HuH-7 (cell line): ENCODE results near the gene TSSK2.

Experiments used
- DNase-seq: peaks from one replicate; pipeline ENCODE4 v3.0.0; 2011; ENCODE audit warnings: low spot score

TSSK2 gene

DNA sequence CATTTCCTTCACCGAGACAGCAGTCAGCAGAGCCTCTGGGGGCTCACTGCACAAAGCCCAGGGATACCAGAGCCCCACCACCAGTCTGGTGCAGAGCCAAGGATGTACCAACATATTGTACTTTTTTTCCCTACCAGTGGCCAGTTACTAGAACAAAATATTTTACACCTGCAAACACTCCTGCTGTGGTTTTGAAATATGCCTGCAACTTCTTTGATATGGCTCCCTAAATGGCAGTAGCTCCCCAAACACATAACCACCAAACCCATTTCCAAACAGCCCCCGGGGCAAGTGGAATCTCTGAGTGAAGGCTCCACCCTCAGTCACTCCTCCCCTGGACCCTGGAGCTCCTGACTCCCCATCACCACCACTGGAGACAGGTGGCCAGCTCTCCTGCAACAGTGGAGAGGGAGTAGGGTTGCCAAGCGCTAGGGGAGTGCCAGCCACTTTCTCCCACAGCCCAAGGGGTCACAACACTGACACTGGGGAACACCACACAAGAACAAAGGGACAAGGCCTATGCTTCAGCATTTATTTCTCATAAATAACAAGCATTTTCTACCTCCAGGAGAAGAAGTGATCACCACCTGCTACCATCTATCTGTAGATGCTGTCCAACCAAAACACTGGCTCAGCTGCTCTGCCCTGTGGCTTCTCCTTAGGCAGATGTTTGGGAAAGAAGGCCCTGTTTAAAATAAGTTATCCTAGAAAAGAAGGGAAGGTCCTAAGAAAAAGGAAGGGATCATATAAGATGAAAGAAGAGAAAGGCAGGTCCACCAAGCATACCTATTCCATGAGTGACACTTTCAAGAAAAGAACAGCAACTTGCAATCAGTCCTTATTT is 24.0 kb upstream of the TSSK2 start:
- no peak for DNase-seq

DNA sequence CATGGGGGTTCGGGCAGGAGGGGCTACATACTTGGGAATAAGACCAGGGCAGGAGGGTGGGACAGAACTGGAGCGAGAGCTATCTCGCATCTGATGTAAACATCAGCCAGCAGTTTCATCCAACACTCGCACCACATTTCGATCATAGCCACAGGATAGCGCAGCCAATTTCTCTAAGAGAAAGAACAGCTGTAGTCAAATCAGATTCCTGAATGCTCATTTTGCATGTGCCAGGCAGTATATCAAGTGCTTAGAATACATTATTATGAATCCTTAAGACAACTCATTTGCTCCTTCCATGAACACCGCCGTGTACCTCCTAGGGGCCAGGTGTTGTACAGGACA is 23.4 kb upstream of the TSSK2 start:
- no peak for DNase-seq

DNA sequence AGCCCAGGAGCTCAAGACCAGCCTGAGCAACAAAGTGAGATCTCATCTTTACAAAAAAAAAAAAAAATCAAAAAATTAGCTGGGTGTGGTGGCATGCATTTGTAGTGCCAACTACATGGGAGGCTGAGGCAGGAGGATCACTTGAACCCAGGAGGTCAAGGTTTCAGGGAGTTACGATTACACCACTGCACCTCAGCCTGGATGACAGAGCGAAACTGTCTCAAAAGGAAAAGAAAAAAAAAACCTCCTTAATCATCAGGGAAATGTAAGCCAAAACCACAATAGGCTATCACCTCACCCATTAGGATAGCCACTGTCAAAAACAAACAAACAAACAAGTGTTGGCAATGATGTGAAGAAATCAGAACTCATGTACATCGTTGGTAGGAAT is 22.3 kb upstream of the TSSK2 start:
- no peak for DNase-seq

DNA sequence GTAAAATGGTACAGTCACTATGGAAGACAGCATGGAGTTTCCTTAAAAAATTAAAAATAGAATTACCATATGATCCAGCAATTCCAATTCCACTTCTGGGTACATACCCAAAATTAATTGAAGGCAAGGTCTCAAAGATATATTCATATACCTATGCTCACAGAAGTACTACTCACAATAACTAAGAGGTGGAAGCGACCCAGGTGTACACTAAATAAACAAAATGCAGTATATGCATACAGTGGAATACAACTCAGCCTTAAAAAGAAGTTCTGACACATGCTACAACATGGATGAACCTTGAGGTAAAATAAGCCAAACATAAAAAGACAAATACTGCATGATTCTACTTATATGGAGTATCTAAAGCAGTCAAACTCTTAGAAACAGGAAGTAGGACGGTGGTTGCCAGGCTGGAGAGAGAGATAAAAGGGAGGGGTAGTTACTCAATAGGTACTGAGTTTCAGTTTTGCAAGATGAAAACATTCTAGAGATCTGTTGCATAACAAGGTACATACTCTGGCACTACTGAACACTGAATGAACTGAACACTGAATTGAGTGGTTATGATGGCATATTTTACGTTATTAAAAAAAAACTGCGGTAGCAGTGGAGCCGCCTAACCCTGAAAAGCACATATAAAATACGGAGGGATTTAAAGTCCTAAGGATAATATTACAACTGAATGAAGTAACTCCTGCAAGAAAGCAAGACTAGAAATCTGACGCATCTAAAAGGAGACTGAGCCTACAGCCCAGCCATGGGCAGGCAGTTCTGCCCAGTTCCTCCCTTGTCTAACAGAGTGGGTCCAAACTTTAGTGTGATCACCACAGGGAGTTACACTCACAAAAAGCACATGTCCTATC is 21.7 kb upstream of the TSSK2 start:
- peak; percentile 66 for DNase-seq

DNA sequence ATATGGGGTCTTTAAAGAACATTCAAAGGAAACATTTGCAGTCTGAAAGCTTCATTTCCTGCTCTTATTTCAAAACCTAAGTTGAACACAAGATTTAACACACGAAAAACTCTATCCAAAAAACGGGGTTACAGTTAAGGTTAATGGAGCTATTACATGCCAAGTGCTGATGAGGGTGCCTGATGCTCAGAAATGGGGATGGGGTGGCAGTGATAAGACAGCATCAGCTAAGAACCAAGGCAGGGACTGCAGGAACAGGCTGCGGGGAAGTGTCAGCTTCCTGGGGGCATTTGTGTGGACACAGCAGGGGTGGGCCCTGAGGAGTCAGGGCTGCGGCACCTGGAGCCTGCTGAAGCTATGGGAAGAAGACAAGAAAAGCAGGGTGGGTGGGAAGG is 21.0 kb upstream of the TSSK2 start:
- no peak for DNase-seq

DNA sequence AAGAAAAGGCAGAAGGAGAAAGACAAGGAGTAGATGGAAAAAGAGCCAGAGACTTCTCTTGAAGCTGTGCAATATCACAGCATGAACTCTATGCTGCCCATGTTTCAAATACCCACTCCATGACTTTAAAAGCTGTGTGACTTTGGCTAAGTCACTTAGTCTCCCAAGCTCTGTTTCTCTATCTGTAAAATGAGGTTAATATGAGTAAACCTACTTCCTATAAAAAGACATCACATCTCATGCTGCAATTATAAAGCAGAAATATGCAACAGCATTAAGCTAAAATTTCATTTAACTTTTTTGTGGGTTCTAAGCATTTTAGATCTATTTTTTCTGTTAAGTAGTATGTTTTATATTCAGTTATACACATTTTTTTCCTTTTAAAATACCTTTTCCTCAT is 20.5 kb upstream of the TSSK2 start:
- no peak for DNase-seq

DNA sequence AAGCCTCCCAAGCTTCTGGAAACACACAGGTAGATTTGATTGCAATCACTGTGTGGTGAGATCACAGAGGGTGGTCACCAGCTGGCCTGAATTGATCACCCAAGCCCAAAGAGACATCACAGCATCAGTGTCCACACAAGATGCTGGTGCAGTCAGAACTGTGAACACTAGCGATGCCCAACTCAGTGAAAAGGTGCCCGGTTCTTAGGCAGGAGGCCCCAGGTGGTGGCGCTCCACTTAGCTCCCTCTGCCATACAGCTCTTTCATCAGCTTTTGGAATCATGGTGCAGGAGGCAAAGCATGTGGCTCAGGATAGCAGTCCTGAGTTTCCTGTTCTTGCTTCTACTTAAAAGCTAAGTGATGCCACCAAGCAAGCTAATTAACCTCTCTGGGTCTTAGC is 20.0 kb upstream of the TSSK2 start:
- no peak for DNase-seq

DNA sequence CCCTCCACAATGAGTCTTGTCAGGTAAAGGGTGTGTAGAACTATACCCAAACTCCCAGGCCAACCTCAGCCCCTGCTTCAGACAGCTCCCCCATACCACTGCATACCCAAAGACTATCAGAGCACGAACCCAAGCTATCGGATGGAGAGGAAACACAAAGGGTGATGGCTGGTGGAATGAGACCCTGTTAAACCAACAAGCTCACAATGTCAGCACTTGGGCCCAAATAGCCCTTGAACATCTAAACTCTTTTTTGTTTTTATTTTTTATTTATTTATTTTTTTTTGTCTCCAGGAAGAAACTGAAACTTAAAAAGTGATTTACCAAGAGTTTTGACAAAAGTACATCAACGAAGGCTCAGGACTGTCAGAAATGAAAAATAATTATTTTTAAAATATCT is 19.5 kb upstream of the TSSK2 start:
- DNase-seq, result no peak

DNA sequence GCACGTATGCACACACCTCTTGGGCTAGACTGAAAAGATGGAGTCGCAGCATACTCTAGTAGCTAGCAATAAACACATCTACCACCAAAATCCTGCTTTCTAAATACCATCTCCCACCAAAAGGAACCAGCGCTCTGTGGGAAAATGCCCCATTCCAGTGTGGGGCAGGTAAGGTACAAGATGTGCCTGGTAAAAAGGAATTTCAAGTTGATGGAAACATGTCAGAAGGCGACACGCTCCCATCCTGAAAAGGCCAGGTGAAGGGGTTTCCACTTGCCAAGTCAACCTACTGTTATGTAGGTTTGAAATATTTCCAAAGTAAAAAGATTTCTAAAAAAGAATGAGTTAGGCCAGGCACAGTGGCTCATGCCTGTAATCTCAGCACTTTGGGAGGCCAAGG is 17.7 kb upstream of the TSSK2 start:
- no peak for DNase-seq

DNA sequence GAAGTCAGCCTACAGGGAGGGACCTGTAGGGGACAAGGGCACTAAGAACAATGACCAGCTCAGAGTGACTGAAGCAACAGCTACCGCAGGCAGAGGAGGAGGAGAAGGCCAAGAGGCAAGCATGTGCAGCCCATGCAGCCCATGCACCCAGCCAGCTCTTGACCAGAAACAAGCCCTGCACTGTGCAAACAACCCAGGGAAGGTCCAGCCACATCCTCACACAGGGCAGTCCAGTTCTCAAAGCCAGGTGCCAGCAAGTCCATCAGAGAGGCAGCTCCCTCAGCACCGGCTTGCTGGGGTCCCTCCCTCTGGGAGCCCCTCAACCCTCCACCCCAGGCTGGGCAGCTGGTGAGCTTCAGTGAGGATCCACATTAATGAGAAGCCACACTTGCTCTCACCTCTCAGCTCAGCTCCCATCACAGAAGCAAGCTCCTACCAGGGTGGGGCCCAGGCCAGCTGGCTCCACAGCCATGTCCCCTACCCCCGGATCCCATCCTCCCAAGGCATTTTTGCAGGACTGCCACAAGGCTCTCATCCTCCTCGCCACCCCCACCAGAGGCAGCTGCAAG is 16.0 kb upstream of the TSSK2 start:
- no peak for DNase-seq

DNA sequence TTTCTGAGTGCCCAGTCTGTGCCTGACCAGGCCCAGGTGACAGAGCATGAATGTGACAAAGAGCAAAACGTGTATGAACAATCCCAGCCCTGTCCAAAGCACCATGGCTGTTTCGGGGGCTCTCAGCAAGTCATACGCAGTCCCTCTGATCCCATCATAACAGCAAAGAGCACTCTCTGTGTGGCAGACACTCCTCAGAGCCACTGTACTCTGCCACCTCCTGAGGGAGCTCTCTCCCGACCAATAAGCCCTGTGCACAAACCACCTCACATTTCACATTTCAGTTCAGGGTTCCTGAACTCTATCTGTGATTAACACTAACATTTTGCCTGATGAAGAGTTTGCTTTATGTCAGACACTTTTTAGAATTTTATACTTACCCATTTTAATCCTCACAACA is 15.5 kb upstream of the TSSK2 start:
- no peak for DNase-seq

DNA sequence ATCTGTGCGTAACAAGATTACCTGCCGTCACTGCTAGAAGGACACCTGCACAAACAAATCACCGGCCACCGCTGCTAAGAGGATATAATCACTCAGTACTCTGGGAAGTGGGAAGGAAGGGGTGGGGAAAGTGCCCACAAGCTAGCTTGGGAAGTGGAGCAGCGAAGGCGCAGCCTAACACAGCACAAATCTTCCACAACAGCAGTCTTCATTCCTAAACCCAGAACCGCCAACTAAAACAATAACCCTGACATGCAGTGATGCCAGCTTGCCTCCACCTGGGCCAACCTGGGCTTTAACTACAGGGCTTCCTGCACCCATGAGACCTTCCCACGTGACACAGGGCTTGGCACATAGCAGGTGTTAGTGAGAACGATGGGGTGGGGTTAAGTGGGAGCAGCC is 14.0 kb upstream of the TSSK2 start:
- no peak for DNase-seq

DNA sequence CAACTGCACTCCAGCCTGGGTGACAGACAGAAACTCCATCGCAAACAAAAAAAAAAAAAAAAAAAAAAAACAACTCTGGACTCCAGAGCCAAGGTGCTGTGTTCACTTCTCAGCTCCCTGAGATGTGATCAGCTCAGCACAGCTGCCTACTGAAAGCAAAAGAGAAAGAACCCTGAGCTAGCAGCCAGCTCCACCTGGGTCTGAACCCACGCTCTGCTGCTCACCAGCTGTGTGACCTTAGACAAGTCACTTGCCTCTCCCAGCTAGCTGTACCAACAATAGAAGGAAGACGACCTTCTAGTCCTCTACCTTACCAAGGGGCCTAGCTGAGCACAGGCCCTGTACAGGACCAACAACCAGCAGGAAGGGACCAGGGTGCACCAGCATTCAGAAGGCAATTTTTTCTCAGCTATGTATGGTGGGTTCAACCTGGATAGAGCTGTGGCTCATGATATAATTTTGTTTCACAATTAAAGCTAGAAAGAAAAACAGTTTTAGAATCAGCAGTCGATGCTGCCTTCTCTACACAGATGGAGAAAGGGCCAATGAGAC is 12.7 kb upstream of the TSSK2 start:
- DNase-seq, result no peak

DNA sequence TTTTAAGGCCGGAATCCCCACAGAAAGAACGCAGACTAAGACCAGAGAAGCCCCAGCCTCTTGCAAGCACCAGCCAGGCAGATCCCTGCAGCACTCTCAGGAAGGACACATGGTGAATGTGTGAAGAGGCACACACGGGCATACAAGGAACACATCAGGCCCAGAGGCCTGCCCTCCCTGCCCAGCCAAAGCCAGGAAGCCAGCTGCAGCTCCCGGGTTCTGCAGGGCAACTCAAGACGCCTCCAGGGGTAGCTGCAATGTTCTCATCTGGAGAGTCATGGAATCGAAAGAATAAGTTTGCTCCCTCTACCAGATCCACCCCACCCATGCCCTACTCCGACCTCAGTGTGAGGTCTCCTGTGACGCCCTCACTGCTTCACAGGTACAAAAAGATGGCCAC is 11.2 kb upstream of the TSSK2 start:
- DNase-seq, result no peak

DNA sequence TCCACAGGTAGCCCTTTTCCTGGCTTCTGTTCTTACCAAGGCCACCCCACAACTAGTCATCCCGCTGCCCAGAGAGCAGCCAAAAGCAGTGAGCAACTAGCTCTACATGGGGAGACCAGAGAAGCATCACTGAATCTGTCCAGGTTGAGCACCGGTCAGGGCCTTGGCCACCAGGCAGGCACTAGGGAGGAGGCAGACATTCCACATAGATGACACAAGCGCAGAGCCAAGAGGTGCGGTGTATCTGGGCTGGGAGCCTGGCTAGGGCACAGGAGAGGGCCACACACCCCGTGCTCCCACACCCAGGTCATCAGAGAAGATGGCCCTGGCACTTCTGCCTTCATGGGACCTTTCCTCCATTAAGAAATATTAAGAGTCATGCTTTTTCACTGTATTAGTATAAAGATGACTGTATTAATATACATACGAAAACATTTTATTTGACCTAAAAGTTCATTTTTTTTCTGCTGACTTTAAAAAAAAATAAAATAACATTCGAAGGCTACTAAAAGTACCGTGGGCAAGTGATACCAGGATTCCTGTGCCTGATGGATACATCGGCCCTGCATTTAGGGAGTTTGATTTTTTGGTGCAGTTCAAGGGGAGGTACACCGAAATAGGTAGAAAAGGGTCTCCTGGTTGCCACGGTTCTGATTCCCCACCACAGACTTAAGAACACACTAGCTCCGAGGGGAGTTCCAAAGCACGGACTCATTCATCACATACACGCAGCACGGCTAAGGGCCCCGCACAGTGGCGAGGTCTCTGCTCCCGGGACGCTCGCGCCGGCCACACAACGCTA is 10.1 kb upstream of the TSSK2 start:
- DNase-seq, result peak; percentile 71

DNA sequence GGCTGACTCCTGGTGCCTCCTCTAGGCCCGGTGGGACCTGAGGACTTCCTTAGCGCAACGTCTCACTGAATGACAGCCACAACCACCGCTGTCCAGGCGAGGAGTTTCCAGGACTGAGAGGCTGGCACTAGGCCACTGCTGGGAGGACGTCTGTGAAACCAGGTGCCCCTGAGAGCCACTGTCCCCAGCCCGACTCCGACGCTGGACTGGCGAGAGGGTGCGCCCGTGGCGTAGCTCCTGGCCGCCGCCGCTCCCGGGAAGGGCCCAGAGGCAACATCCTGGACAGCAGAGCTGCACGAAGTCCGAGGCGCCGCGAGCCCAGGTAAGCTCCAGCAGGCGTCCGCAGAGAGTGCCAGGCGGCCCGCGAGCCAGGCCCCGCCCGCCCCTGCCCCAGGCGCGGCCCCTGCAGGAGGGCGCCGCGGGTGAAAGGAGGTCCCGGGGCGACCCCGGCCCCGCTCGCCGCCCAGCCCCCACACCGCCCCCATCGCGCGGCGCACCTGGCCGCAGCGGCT is 9.4 kb upstream of the TSSK2 start:
- peak; percentile 48 for DNase-seq

DNA sequence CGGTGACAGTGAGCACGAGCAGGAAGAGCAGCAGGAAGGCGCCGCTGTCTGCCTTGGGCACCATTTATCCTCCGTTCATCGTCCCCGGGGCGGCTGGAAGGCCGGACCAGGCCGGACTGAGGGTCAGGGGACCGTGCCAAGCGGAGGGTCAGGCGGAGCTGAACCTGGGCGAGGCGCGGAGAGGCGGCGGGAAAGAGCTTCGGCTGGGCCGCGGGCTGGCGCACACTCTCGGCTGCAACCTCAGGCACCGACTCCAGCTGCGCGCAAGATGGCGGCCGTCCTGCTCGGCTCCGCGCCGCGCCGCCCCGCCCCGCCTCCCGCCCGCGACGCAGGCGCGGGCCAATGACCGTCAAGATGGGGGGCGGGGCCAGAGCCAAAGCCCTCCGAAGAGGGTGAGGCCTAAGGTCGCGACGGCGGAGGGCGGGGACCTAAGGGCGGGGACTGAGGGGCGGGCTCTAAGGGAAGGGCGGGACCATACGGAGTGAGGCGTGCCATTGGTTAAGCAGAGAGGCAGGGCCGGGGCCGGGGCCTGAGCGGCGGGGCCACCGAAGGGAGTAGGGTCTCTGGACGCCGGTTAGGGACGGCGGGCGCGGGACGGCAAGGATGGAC is 8.9 kb upstream of the TSSK2 start, which contains the start of gene DGCR2:
Gene DGCR2 (minus strand): TSS at position 270 of the 609 bp plus-strand sequence. CDS start 206 bp downstream, at position 64.
- DNase-seq, result peak; percentile 98

DNA sequence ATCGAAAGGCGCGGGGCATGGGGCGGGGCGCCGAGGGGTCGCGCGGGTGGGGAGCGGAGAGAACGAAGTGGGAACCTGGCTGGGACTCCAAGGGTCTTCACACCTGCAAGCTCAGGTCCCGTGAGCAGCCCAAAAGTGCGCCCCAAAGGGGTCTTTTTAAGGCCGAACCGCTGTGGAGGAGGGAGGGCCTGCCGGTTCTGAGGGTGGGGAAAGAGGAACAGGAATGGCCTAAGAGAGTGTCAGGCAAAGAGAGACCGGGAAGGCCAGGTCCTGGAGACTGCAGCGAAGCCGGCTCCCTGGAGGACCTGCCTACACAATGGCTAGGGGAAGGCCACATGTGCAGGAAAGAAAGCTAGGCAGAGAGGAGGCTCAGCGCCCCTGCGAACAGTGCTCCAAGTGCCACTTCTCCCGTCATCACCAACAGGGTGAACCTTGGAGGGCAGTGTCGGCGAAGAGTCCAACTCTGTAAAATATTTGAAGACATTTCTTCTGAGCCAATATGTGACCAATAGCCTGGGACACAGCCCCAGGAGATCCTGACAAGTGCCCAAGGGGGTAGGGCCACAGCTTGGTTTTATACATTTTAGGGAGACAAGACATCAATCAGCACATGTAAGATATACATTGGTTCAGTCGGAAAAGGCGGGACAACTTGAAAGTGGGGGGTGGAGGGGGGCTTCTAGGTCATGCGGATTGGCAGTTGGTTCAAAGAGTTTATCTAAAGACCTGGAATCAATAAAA is 8.2 kb upstream of the TSSK2 start:
- peak; percentile 67 for DNase-seq

DNA sequence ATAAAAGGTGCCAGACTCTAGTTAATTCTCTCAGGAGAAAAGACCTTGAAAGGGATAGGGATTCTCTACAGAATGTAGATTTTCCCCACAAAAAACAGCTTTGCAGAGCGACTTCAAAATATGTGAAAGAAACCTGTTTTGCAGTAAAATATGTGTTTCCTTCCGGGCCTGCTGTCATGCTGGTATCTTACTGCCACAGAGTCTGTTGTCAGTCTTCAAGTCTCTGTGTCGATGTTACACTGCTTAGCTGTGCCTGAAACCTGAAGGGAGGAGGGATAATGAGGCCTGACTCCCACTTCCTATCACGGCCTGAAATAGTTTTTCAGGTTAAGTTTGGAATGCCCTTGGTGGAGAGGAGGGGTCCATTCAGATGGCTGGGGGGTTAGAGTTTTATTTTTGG is 7.2 kb upstream of the TSSK2 start:
- DNase-seq, result no peak

DNA sequence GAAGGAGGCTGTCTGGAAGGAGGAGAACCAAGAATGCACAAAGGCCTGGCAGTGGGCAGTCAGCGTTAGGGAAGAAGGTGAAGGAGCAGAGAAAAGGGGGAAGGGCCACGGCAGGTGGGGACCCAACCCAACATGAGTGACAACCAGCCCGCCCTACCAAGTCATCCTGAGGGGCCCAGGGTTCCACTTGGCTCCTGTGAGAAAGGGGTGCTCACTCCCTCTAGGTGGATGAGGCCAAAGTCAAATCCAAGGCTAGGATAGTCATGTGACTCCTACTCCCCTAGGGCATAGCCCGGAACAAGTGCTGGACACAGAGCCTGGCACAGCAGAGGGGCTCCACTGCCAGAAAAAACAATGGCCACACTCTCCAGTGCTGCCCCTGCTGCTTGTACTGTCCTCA is 6.7 kb upstream of the TSSK2 start:
- no peak for DNase-seq

DNA sequence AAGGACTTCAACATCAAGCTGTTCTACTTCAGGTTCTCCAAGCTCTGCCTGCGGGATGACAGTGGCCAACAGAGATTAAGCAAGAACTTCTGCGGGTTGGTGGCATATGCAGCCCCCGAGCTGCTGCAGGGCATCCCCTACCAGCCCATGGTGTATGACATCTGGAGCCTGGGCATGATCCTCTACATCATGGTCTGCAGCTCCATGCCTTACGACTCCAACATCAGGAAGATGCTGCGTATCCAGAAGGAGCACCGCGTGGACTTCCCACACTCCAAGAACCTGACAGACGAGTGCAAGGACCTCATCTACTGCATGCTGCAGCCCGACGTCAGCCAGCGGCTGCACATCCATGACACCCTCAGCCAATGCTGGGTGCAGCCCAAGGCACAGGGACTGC is 6.1 kb upstream of the TSSK2 start:
- DNase-seq, result no peak
